OCI-LY7 (cell line): ENCODE measurements around the gene NUDT9. TPM values are rescaled to one million over a fixed set of nuclear protein-coding genes. Genes with fewer than 3 reads are reported as not detected.
"Not testable (repeated sequence)": the region's sequence is repeated elsewhere in the genome, so short reads cannot be mapped to it uniquely, and the experiment has no call there.

Experiments
- BruUV-seq: library from RNA; stranded (reverse); fragments of 400-500 nt; replicated peaks from 2 replicates; lab custom pipeline; 2021; lab: Mats Ljungman, UMichigan
- CTCF ChIA-PET: fragments of 300-600 bp; sonication (Branson Sonifier 250); formaldehyde crosslinking; loops from one replicate; lab custom pipeline; 2022; ENCODE audit warnings: antibody characterized with exemption; ENCODE audit not compliant: unreplicated experiment; lab: Charles Lee
- POLR2A ChIA-PET: fragments of 300-600 bp; sonication (Branson Sonifier 250); formaldehyde crosslinking; loops from one replicate; lab custom pipeline; 2022; ENCODE audit warnings: antibody characterized with exemption; lab: Charles Lee
- DNase-seq: peaks from one replicate; pipeline ENCODE4 v3.0.0-alpha.2; 2015; ENCODE audit warnings: low spot score
- H2AFZ ChIP-seq: fragments of 200-600 bp; sonication (generic), shearing (Covaris generic); 2 replicates; pipeline ENCODE4 v1.6.1; 2014; ENCODE audit warnings: mild to moderate bottlenecking, antibody characterized with exemption, low read length, moderate library complexity
- H3K27ac ChIP-seq: fragments of 200-600 bp; sonication (generic); 2 replicates; pipeline ENCODE4 v1.5.1; 2014; ENCODE audit warnings: mixed run types, low read depth, mild to moderate bottlenecking, moderate library complexity, low read length, inconsistent platforms; ENCODE audit not compliant: poor library complexity, severe bottlenecking
- H3K36me3 ChIP-seq: fragments of 200-600 bp; sonication (generic); 2 replicates; pipeline ENCODE4 v1.6.1; 2014; ENCODE audit warnings: mild to moderate bottlenecking, antibody characterized with exemption, low read length, moderate library complexity, mixed read lengths; ENCODE audit not compliant: insufficient read depth
- H3K4me1 ChIP-seq: fragments of 200-600 bp; sonication (generic); 2 replicates; pipeline ENCODE4 v1.5.1; 2014; ENCODE audit warnings: mild to moderate bottlenecking, low read length; ENCODE audit not compliant: insufficient read depth, poor library complexity, severe bottlenecking
- H3K4me2 ChIP-seq: fragments of 200-600 bp; sonication (generic); 2 replicates; pipeline ENCODE4 v1.6.1; 2014; ENCODE audit warnings: mild to moderate bottlenecking, low read length
- H3K4me3 ChIP-seq: fragments of 200-600 bp; sonication (generic); 2 replicates; pipeline ENCODE4 v1.5.1; 2014; ENCODE audit warnings: mild to moderate bottlenecking, low read depth, low read length; ENCODE audit not compliant: poor library complexity, severe bottlenecking
- H3K79me2 ChIP-seq: fragments of 200-600 bp; sonication (generic); 2 replicates; pipeline ENCODE4 v1.6.1; 2016; ENCODE audit warnings: low read depth, mild to moderate bottlenecking, low read length, moderate library complexity, mixed read lengths; ENCODE audit not compliant: insufficient read depth
- H3K9me2 ChIP-seq: fragments of 200-600 bp; sonication (generic); 2 replicates; pipeline ENCODE4 v1.6.1; 2016; ENCODE audit warnings: mild to moderate bottlenecking, low read length, mixed read lengths; ENCODE audit not compliant: insufficient read depth
- H3K9me3 ChIP-seq: fragments of 200-600 bp; sonication (generic); 2 replicates; pipeline ENCODE4 v1.6.1; 2014; ENCODE audit warnings: mild to moderate bottlenecking, mixed run types, low read length, mixed read lengths
- H4K20me1 ChIP-seq: fragments of 200-600 bp; sonication (generic); 2 replicates; pipeline ENCODE4 v1.6.1; 2014; ENCODE audit warnings: mild to moderate bottlenecking, antibody characterized with exemption, low read length, moderate library complexity, mixed read lengths; ENCODE audit not compliant: insufficient read depth
- CTCF ChIP-seq: fragments of 200-600 bp; sonication (generic); conservative IDR thresholded peaks from 2 replicates; pipeline ENCODE4 v1.5.1; 2014; ENCODE audit warnings: mild to moderate bottlenecking, antibody characterized with exemption, low read length, moderate library complexity, mixed read lengths
- EZH2phosphoT487 ChIP-seq: fragments of 200-600 bp; sonication (generic); IDR thresholded peaks from 2 replicates; pipeline ENCODE4 v1.6.1; 2018; ENCODE audit warnings: low read depth, borderline replicate concordance, mild to moderate bottlenecking, mixed run types, antibody characterized with exemption, low read length, moderate library complexity, mixed read lengths
- intact Hi-C: fragments of 100-400 bp; cut with micrococcal nuclease; formaldehyde crosslinking; loops from one replicate; pipeline ENCODE4 v1.10.0; 2022; ENCODE audit not compliant: unreplicated experiment
- total RNA-seq, 2 experiments: library from RNA; depleted of rRNA in 1 of 2; stranded (reverse); fragments of >200 nt in 1 of 2; shearing (Covaris generic) in 1 of 2; gene quantifications; 2 replicates each; pipeline ENCODE4 v1.2.3, GENCODE V29; 2014 to 2022

NUDT9 gene
- total RNA-seq, 2 experiments from 2014 or later = 9.0 to 16.5 TPM

- no peak overlapping the region for H3K4me2 ChIP-seq
- no peaks in the 10 kb centered on the region for H3K4me1 ChIP-seq
- peaks cover 7% of the 10 kb centered on the region for H3K36me3 ChIP-seq
- H3K9me3 ChIP-seq = no peaks in the 10 kb centered on the region
- H3K4me3 ChIP-seq = no peak overlapping the region
- no peak for DNase-seq
- intact Hi-C loops = loop anchor here (1.0 kb wide), 1 partner anchor 84 kb away; no protein-coding TSS in a partner anchor
- POLR2A ChIA-PET = interaction anchor here (0.7 to 1.7 kb wide), 3 partner anchors 14 to 45 kb away, joined by 3 to 6 read pairs (median 5); partner anchors contain the start of gene HSD17B11
- no peaks in the 10 kb centered on the region for H3K79me2 ChIP-seq
- no peak overlapping the region for H2AFZ ChIP-seq
- CTCF ChIA-PET = no interaction called here
- TF ChIP-seq CTCF = no peak
- no peaks in the 10 kb centered on the region for H3K9me2 ChIP-seq
- H4K20me1 ChIP-seq = no peaks in the 10 kb centered on the region
- no TSS peak for BruUV-seq
- H3K27ac ChIP-seq = no peak overlapping the region
Observed at GRCh38 chr4:87377816-87378215, 44.6 kb upstream of the NUDT9 start.

- ChIA-PET CTCF (interaction anchor here (0.9 kb wide), 1 partner anchor 9 kb away, joined by 3 read pairs; the partner anchor contains the start of gene HSD17B11), POLR2A (interaction anchor here (0.9 to 1.2 kb wide), 4 partner anchors 8 to 15 kb away, joined by 3 to 5 read pairs (median 4); partner anchors contain the start of gene HSD17B11)
- Histone ChIP-seq H3K9me3 (peaks cover 5% of the 10 kb centered on the region; the same call in 1 of the 2 replicates), H4K20me1 (no peaks in the 10 kb centered on the region), H3K4me3 (no peak overlapping the region), H3K9me2 (no peaks in the 10 kb centered on the region), H3K4me1 (no peaks in the 10 kb centered on the region), H2AFZ (no peak overlapping the region), H3K79me2 (no peaks in the 10 kb centered on the region), H3K4me2 (no peak overlapping the region), H3K36me3 (peaks cover 3% of the 10 kb centered on the region; the same call in 1 of the 2 replicates), H3K27ac (no peak overlapping the region)
- intact Hi-C loops = no loop called here
- no peak for TF ChIP-seq CTCF
- TF ChIP-seq EZH2phosphoT487 = no peak
- no peak for DNase-seq
- BruUV-seq = no TSS peak
Observed at GRCh38 chr4:87382116-87382515, 40.3 kb upstream of the NUDT9 start.

- no peak overlapping the region for H3K27ac ChIP-seq
- TF ChIP-seq CTCF = no peak
- no peak for TF ChIP-seq EZH2phosphoT487
- H2AFZ ChIP-seq = no peak overlapping the region
- H3K4me2 ChIP-seq = no peak overlapping the region
- H3K9me2 ChIP-seq = no peaks in the 10 kb centered on the region
- no peaks in the 10 kb centered on the region for H4K20me1 ChIP-seq
- DNase-seq = no peak
- no peaks in the 10 kb centered on the region for H3K4me1 ChIP-seq
- H3K36me3 ChIP-seq = peaks cover 3% of the 10 kb centered on the region; the same call in 1 of the 2 replicates
- ChIA-PET CTCF (interaction anchor here (0.9 kb wide), 1 partner anchor 8 kb away, joined by 3 read pairs; the partner anchor contains the start of gene HSD17B11), POLR2A (interaction anchor here (1.0 to 1.2 kb wide), 2 partner anchors 8 to 14 kb away, joined by 3 to 4 read pairs; partner anchors contain the start of gene HSD17B11)
- intact Hi-C loops = no loop called here
- peaks cover 5% of the 10 kb centered on the region; the same call in 1 of the 2 replicates for H3K9me3 ChIP-seq
- peaks cover 4% of the 10 kb centered on the region; the same call in 1 of the 2 replicates for H3K79me2 ChIP-seq
- H3K4me3 ChIP-seq = no peak overlapping the region
- no TSS peak for BruUV-seq
Observed at GRCh38 chr4:87382931-87383330, 39.4 kb upstream of the NUDT9 start.

- H2AFZ ChIP-seq, intact Hi-C loops, H3K36me3 ChIP-seq, H4K20me1 ChIP-seq, H3K4me3 ChIP-seq, H3K4me2 ChIP-seq, H3K9me2 ChIP-seq, H3K9me3 ChIP-seq, BruUV-seq, DNase-seq, CTCF ChIA-PET, POLR2A ChIA-PET, H3K4me1 ChIP-seq, H3K27ac ChIP-seq: not testable (repeated sequence)
- peaks cover 19% of the 10 kb centered on the region; the same call in 1 of the 2 replicates for H3K79me2 ChIP-seq
Observed at GRCh38 chr4:87384466-87385132, 37.8 kb upstream of the NUDT9 start.
